Measurements from ENCODE around the gene IGF2BP2.

- no peak for TF ChIP-seq CTCF (IDR thresholded peaks at IDR 0.05)
- no peak for TF ChIP-seq POLR2A (IDR thresholded peaks at IDR 0.05)
- no peak for TF ChIP-seq EP300 (IDR thresholded peaks at IDR 0.05)
These were observed 58.4 kb downstream of the IGF2BP2 start for GRCh38 chr3:185766329-185767001.
